Posterior cingulate gyrus (tissue), 11 donors: Measurements from ENCODE around the gene FOXG1.

Source experiments
- DNase-seq, 10 donors: peaks; one replicate each; pipeline versions ENCODE4 v3.0.0 to v3.0.0-alpha.2; 2020 to 2021; ENCODE audit warnings: mixed read lengths in 3 of 10
- intact Hi-C: fragments of 100-400 bp; cut with DNase I; formaldehyde crosslinking; loops from one replicate; pipeline ENCODE4 v1.15.1; 2023

FOXG1 gene

DNA sequence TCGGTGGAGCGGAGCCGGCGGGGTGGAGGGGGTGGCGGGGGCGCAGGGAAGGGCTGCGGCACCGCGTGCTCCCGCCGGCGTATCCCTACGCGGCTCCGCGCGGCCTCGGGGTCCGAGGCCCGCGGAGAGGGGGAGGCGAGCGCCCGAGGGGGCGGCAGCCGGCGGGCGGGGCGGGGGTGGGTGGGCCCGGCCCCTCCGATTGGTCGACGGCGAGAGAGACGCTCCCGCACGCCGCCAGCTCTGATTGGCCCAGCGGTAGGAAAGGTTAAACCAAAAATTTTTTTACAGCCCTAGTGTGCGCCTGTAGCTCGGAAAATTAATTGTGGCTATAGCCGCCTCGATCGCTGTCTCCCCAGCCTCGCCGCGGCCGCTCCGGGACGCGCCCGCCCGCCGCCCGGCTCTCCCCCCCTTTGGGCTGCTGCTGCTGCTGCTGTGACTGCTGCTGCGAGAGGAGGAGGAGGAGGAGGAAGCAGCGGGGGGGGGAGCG, at the start of gene FOXG1:
Gene FOXG1 (plus strand): TSS at position 319 of the 487 bp plus-strand sequence. CDS start 493 bp downstream, outside the sequence.
- intact Hi-C loops, result no loop called here
- DNase-seq, result peak in 9 of 10 donors; percentile 59 to 97 (median 81)

DNA sequence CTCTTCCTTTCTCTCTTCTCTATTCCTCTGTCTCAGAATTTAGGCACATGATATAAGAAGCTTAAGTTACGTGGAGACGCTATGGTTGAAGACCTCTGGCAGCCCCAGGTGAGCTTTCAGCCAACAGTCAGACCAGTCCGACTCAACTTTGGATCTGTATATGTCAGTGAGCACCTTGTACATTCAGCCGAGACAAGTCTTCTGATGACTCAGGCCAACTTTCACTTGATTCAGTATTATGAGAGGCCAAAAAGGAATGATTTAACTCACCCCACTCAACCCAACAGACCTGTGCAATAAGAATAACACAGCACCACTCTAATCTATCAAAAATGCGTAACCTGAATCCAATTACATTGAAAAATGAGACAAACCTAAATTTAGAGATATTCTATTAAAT, 47.5 kb upstream of the FOXG1 start:
- no peak for DNase-seq
- intact Hi-C loops, result no loop called here

DNA sequence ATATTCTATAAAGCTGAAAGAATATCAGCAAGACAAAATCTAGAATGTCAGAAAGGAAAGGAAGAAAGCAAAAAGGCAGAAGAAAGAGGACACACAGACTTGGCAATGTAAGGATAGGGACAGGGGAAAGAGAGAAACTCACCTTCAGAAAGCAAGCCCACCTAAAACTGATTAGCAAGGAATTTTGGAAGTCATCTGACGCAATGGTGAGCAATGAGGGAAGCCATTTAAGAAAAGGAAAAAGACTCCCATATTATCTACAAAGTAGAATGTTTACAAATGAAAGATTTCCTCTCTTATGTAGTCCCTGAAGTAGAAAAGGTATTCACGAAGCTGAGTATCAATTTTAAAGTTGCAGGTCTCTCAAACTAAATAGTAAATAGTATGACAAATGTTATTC, 35.2 kb upstream of the FOXG1 start:
- no peak for DNase-seq
- intact Hi-C loops, result no loop called here

DNA sequence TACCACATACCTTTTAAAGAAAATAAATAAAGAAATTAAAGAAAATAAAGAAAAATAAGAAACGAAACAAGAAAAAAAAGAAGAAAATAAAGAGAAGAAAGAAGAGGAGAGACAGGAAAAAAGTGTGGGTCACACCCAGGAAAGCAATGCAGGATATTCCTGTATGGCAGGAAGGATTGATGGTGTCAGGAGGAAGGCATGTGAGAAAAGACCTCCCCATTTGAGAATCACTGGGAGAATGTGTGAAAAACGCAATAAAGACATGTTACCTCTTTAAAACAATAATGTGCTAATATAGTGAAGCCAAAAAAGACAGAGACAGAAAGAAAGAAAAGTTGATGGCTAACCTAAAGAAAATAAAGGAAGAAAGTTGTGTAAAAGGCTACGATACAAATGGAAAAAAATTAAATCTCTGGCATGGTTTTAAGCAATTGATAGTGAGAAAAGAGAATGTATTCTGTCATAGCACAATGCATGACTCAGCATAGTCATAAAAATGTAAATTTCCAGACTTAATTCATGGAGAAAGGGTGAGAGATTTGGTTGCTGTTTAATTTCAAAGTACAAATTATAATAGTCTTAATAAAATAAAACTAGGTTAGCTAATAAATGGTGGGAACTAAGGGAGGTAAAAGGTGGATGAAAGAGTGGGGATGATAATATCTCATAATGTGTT, 24.3 kb upstream of the FOXG1 start:
- no peak for DNase-seq
- intact Hi-C loops, result no loop called here

- intact Hi-C loops, result no loop called here
- DNase-seq, result no peak
Observed at GRCh38 chr14:28744126-28744525, 22.5 kb upstream of the FOXG1 start.

- intact Hi-C loops, result no loop called here
- DNase-seq, result no peak
Observed at GRCh38 chr14:28745176-28745575, 21.4 kb upstream of the FOXG1 start.

GRCh38 chr14:28746247-28746646, 20.3 kb upstream of the FOXG1 start:
- intact Hi-C loops, result no loop called here
- DNase-seq, result no peak

- peak in 3 of 10 donors; percentile 50 to 85 (median 58) for DNase-seq
- intact Hi-C loops, result loop anchor here (5.0 to 10.0 kb wide), 3 partner anchors 786 to 1771 kb away; no protein-coding TSS in a partner anchor
Observed at GRCh38 chr14:28751467-28752058, 15.0 kb upstream of the FOXG1 start.

- intact Hi-C loops, result loop anchor here (1.0 to 10.0 kb wide), 5 partner anchors 783 to 1768 kb away; no protein-coding TSS in a partner anchor
- DNase-seq, result peak in 1 of 10 donors; percentile 52
Observed at GRCh38 chr14:28754209-28754985, 12.2 kb upstream of the FOXG1 start.

DNA sequence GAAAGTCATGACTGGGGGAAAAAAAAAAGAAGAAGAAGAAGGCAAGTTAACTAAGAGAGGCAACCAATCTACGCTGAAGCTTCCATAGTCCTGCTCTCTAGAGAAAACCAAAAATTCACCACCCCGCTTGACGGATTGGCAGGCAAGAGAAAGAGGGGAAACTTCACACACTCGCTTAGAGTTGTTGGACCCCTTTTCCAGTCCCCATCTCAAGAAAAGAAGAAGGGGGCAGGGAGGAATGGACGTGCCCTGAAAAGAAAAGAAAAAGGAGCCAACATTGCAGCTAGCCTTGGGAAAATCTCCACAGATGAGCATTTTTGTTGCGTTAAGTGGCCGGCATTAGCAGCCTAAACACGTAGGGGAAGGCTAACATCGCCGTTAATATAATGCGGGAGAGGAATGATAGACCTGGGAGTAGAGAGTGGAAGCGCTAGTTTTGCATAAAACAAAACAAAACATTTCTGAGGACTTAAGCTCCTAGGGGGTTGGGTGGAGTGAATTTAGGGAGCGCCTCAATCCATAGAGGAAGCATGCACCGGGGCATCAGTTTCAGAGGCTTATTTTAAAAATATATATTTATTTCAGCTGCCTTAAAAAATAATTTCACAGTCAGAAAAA, 11.3 kb upstream of the FOXG1 start:
- intact Hi-C loops, result loop anchor here (2.0 to 10.0 kb wide), 3 partner anchors 1249 to 1687 kb away; no protein-coding TSS in a partner anchor
- no peak for DNase-seq

- intact Hi-C loops, result loop anchor here (2.0 to 10.0 kb wide), 3 partner anchors 1249 to 1687 kb away; no protein-coding TSS in a partner anchor
- no peak for DNase-seq
Observed at GRCh38 chr14:28755884-28756268, 10.7 kb upstream of the FOXG1 start.

- intact Hi-C loops, result loop anchor here (5.0 to 10.0 kb wide), 2 partner anchors 1248 to 1516 kb away; no protein-coding TSS in a partner anchor
- peak in 1 of 10 donors; percentile 59 for DNase-seq
Observed at GRCh38 chr14:28756269-28756883, 10.2 kb upstream of the FOXG1 start.

- intact Hi-C loops, result loop anchor here (5.0 to 10.0 kb wide), 2 partner anchors 1248 to 1515 kb away; no protein-coding TSS in a partner anchor
Observed at GRCh38 chr14:28756884-28757570, 9.6 kb upstream of the FOXG1 start.

DNA sequence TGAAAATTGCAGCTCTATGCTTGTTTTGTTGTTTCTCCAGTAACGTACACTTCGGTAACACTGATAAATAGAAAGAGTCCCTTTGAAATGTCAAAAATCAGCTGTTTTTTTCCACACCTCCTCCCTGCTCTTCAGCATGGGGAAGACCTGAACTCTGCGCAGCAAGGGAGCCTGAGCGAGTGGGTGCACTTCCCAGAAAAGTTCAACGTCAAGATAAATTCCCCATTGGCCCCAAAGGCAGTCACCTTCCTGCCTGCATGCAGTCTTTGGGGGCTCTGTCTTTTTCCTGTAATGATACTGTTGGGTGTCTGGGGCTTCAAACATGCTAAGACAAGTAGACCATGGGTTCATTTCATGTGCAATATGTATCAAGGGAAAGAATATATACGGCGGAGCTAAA, 8.8 kb upstream of the FOXG1 start:
- no peak for DNase-seq
- intact Hi-C loops, result loop anchor here (5.0 to 10.0 kb wide), 2 partner anchors 1247 to 1515 kb away; no protein-coding TSS in a partner anchor

More at GRCh38 chr14:28756884-28757570, 9.6 kb upstream of the FOXG1 start:
- peak in 4 of 10 donors; percentile 23 to 93 (median 55) for DNase-seq

- intact Hi-C loops, result loop anchor here (5.0 to 10.0 kb wide), 2 partner anchors 1246 to 1514 kb away; no protein-coding TSS in a partner anchor
- peak in 2 of 10 donors; percentile 9 to 67 for DNase-seq
Observed at GRCh38 chr14:28758253-28758884, 8.2 kb upstream of the FOXG1 start.

DNA sequence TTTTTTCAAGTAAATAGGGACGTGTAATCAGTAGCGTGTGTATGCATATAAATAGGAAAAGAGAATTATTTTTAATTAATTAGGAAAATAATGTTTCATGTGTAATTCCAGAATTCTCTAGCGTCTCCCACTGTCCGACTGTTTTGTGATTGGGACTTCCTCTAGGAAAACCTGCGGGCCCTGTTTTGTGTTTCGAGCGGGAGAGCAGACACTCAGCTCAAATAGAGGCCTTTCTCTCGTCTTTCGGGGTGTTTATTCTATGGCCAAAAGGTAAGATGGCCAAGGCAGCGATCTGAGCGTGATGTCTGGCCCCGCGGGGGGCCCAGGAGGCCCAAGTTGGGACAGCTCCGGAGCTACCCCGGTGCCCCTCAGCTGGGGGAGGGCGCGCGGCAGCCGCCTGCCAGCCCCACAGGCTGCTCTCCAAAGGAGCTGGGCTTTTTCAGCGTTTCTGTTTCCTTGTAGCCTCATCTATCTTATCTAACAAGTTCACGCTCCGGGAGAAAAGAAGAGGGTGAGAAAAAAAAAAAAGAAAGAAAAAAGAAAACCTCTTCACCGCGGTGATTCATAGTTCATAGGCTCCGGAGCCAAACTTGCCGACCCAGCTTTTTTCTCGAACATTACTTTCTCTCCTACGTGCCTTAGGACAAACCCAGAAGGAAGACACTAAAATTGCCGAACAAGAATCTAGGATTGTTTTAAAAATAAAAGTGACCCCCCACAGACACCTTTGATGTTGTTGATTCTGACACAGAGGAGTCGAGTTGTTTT, 7.5 kb upstream of the FOXG1 start:
- intact Hi-C loops, result loop anchor here (5.0 to 10.0 kb wide), 2 partner anchors 1246 to 1513 kb away; no protein-coding TSS in a partner anchor
- peak in 2 of 10 donors; percentile 69 to 82 for DNase-seq

DNA sequence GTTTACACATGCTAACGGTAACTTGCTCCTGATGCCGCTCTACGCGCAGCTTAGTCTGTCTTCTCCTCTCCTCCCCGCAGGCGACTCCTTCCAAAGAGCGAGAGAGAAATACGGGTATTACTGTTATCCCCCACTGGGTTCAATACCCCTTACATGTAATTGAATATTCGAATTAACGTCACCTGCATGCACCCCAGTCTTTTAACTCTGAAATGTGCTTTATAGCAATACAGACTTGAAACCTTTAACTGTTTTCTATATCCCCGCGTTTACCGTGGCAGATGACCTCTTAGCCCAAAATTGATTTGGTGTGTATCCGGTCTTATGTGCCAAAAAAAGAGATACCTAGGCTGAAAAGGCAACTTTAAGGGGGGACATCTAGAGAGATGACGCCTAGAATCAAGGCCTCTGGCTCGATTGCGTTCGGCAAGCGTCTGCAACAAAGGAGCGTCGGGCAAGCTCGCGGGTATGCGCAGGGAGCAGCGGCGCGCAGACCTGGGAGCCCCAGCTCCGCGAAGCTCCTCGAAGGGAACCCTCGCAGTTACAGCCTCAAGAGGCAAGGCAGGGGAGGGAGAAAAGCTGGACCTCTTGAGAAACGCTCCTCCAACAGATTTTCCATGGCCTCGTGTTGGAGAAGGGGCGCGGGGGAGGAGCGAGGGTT, 6.8 kb upstream of the FOXG1 start:
- DNase-seq, result peak in 4 of 10 donors; percentile 36 to 88 (median 84)
- intact Hi-C loops, result loop anchor here (5.0 to 10.0 kb wide), 2 partner anchors 1245 to 1513 kb away; no protein-coding TSS in a partner anchor
